GM12872 (cell line): Measurements from ENCODE around the gene ERC2.
A peak's percentile ranks its signal among the peaks of the same experiment; 100 is the strongest.

ENCODE experiments used
- TF ChIP-seq, protein P1 (sequence below): IDR thresholded peaks from 3 replicates; pipeline ENCODE4 v1.5.1; 2011; ENCODE audit warnings: low read depth, mild to moderate bottlenecking, low read length, moderate library complexity; ENCODE audit not compliant: insufficient read depth

The ERC2 gene

DNA sequence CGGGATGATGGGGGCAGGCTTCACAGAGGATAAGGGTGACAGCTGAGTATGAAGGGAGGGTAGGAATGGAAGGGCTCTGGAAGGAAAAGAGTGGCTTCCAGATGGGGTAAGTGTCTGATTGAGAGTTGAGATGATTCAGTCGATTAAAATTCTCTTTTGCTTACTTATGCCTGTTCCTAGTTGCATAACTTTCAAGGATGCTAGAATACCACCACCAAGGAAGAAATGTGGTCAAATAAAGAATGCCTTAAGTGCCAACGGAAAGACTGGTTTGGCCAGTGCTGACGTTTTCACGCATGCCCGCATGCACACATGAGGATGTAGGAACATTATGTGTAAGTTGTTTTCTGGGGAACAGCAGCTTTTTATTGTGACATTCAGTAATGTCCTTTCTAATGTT is 717.7 kb downstream of the ERC2 start:
- TF ChIP-seq, protein P1, sequence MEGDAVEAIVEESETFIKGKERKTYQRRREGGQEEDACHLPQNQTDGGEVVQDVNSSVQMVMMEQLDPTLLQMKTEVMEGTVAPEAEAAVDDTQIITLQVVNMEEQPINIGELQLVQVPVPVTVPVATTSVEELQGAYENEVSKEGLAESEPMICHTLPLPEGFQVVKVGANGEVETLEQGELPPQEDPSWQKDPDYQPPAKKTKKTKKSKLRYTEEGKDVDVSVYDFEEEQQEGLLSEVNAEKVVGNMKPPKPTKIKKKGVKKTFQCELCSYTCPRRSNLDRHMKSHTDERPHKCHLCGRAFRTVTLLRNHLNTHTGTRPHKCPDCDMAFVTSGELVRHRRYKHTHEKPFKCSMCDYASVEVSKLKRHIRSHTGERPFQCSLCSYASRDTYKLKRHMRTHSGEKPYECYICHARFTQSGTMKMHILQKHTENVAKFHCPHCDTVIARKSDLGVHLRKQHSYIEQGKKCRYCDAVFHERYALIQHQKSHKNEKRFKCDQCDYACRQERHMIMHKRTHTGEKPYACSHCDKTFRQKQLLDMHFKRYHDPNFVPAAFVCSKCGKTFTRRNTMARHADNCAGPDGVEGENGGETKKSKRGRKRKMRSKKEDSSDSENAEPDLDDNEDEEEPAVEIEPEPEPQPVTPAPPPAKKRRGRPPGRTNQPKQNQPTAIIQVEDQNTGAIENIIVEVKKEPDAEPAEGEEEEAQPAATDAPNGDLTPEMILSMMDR: no peak

DNA sequence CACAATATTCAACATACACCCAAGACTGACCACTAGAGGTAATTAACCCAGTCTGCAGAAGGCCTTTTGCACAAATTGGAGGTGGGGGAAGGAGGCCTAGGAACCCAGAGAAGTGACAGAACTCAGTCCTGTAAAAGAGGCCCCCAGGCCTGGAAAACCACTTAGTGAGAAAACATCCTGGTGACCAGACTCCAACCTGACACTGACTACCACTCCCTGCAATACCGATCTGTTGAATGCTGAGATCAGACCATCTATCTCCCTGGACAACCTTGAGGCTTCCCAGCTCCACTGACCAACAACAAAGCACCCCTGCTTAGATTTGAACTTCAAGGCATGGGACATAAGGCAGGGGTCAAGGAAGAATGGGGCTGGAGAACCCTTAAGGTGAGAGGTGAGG is 719.2 kb downstream of the ERC2 start:
- TF ChIP-seq, protein P1: no peak

DNA sequence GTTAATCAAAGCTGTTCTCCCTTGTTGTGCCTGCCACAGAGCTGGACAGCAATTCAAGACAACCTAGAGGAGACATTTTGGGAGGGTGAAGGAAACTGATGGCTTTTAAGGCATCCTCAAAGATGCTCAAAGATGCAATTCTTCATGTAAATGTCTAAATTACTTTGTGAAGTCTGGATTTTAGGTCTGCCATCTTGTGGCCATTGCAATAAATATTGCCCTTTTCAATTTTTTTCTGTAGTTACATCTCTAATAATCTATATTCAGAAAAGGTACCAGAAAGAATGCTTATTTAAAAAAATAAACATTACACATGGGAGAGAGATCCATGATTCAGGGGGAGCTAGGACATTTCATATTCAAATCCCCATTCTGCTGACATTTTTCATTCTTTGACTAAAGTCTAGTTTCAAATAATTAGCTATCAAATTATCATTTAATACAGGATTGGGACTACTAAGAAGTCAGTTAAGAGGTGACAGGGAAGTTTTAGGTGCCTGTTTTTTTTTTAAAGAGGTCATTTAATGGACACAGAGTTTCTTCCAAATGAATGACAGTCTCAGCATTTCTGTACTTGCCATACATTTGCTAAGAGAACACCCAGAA is 721.4 kb downstream of the ERC2 start:
- TF ChIP-seq, protein P1: peak; percentile 37; the same call in 2 of the 3 replicates

DNA sequence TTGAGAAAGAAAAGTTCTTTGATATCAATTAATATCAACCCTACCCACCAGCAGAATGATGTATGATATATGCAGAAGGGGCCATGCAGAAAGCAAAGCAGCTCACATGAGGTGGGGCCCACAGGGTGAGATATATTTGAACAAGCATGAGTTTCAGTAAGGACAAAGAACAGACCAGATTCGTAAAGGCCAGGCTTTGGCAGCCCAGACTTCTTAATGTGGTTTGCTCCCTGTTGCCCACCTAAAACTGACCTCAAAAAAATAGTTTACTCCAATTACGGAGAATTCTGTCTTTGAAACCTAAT is 725.5 kb downstream of the ERC2 start:
- TF ChIP-seq, protein P1: no peak

- TF ChIP-seq, protein P1: no peak
Observed at GRCh38 chr3:55742022-55742831, 726.0 kb downstream of the ERC2 start.

DNA sequence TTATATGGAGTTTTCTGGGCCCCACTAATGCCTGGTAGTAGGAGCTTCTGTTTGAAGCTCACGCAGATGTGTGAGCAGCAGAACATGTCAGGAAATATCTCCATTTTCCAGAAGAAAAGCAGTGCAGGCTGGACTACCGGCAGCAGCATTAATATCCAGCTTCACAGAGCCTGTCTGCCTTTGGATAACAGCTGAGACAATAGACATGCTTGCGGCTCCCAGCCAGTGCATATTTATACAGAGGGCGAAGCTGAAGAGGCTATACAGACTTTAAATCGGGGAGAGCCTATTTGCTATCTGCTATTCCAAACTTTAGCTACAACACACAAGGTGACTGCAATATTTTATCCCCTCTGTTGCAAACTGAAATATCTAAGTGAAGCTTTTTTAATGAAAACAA is 731.1 kb downstream of the ERC2 start:
- TF ChIP-seq, protein P1: no peak

GRCh38 chr3:55735976-55736375 is 732.3 kb downstream of the ERC2 start:
- TF ChIP-seq, protein P1: no peak
